H54 (cell line): ENCODE measurements around the gene PLCL1.

ENCODE experiments used
- DNase-seq: peaks from one replicate; pipeline ENCODE4 v3.0.0; 2011; ENCODE audit warnings: low spot score, mixed read lengths; ENCODE audit not compliant: insufficient read length
- FAIRE-seq: peaks from 3 replicates; lab custom pipeline; 2011; peaks lifted over from hg19 to GRCh38; lab: Jason Lieb, UNC
- POLR2A ChIP-seq: IDR thresholded peaks from 2 replicates; pipeline ENCODE4 v1.6.1; 2011; ENCODE audit warnings: low read depth, mild to moderate bottlenecking, low read length

The PLCL1 gene

GRCh38 chr2:197941715-197942114 is 137.3 kb downstream of the PLCL1 start:
- no peak for FAIRE-seq
- TF ChIP-seq POLR2A = no peak

GRCh38 chr2:197943731-197944130 is 139.3 kb downstream of the PLCL1 start:
- FAIRE-seq (no peak), DNase-seq (no peak)
- no peak for TF ChIP-seq POLR2A

More at GRCh38 chr2:197941715-197942114, 137.3 kb downstream of the PLCL1 start:
- DNase-seq = no peak

- FAIRE-seq (no peak), DNase-seq (no peak)
- no peak for TF ChIP-seq POLR2A
Observed at GRCh38 chr2:197944416-197945096, 140.2 kb downstream of the PLCL1 start.

GRCh38 chr2:197946562-197946961 is 142.2 kb downstream of the PLCL1 start:
- no peak for FAIRE-seq
- DNase-seq = no peak
- TF ChIP-seq POLR2A = no peak

- DNase-seq (no peak), FAIRE-seq (no peak)
- TF ChIP-seq POLR2A = no peak
Observed at GRCh38 chr2:197947219-197947757, 142.9 kb downstream of the PLCL1 start.

- no peak for TF ChIP-seq POLR2A
- FAIRE-seq = no peak
Observed at GRCh38 chr2:197949224-197949623, 144.8 kb downstream of the PLCL1 start.

GRCh38 chr2:197950006-197950405 is 145.6 kb downstream of the PLCL1 start:
- DNase-seq (no peak), FAIRE-seq (no peak)
- no peak for TF ChIP-seq POLR2A

More at GRCh38 chr2:197949224-197949623, 144.8 kb downstream of the PLCL1 start:
- DNase-seq = no peak

- DNase-seq (no peak), FAIRE-seq (no peak)
- TF ChIP-seq POLR2A = no peak
Observed at GRCh38 chr2:197950724-197951123, 146.3 kb downstream of the PLCL1 start.

GRCh38 chr2:197952540-197953202 is 148.3 kb downstream of the PLCL1 start:
- no peak for TF ChIP-seq POLR2A
- no peak for FAIRE-seq
- no peak for DNase-seq

- no peak for DNase-seq
- no peak for TF ChIP-seq POLR2A
- FAIRE-seq = no peak
Observed at GRCh38 chr2:197954328-197954727, 149.9 kb downstream of the PLCL1 start.

GRCh38 chr2:197958592-197959150 is 154.3 kb downstream of the PLCL1 start:
- TF ChIP-seq POLR2A = no peak
- DNase-seq (no peak), FAIRE-seq (no peak)

- no peak for TF ChIP-seq POLR2A
- DNase-seq = no peak
- no peak for FAIRE-seq
Observed at GRCh38 chr2:197959383-197959782, 155.0 kb downstream of the PLCL1 start.

GRCh38 chr2:197960786-197961185 is 156.4 kb downstream of the PLCL1 start:
- DNase-seq (no peak), FAIRE-seq (no peak)
- TF ChIP-seq POLR2A = no peak

- DNase-seq (no peak), FAIRE-seq (no peak)
- no peak for TF ChIP-seq POLR2A
Observed at GRCh38 chr2:197964720-197965119, 160.3 kb downstream of the PLCL1 start.
